ENCODE data around the gene PALLD.

- TF ChIP-seq CTCF (IDR thresholded peaks at IDR 0.05; ENCODE audit: poor library complexity, severe bottlenecking) (no peak), RAD21 (conservative IDR thresholded peaks at IDR 0.05) (no peak), SMC3 (conservative IDR thresholded peaks at IDR 0.05; ENCODE audit: poor library complexity) (no peak), MXI1 (conservative IDR thresholded peaks at IDR 0.05; ENCODE audit: poor library complexity, severe bottlenecking) (no peak), POLR2AphosphoS5 (IDR thresholded peaks at IDR 0.05) (no peak), EZH2 (IDR thresholded peaks at IDR 0.05; ENCODE audit: borderline replicate concordance, insufficient read depth, low read length, poor library complexity, severe bottlenecking) (no peak), REST (IDR thresholded peaks at IDR 0.05; ENCODE audit: borderline replicate concordance) (no peak)
Observed at GRCh38 chr4:168790898-168791297, 294.0 kb downstream of the PALLD start.
